Smooth muscle cell (in vitro differentiated cells): Measurements from ENCODE around the gene PLCB1. TPM values are rescaled to one million over a fixed set of nuclear protein-coding genes. Genes with fewer than 3 reads are reported as not detected.

Experiments used
- DNase-seq: peaks from one replicate; lab custom pipeline; 2025; ENCODE audit not compliant: unreplicated experiment; lab: John Stamatoyannopoulos, UW
- H2AFZ ChIP-seq: fragments of 200-600 bp; sonication (generic); 2 replicates; pipeline ENCODE4 v1.6.0; 2016; ENCODE audit warnings: antibody characterized with exemption, low read depth, mild to moderate bottlenecking
- H3F3A ChIP-seq: fragments of 200-600 bp; sonication (generic); 2 replicates; pipeline ENCODE4 v1.6.0; 2017; ENCODE audit warnings: antibody characterized with exemption, low read depth
- H3K27ac ChIP-seq: fragments of 200-600 bp; sonication (generic); 2 replicates; pipeline ENCODE4 v1.5.1; 2016; ENCODE audit warnings: low read depth, mild to moderate bottlenecking
- H3K27me3 ChIP-seq: fragments of 200-600 bp; sonication (generic); 2 replicates; pipeline ENCODE4 v1.6.1; 2016; ENCODE audit warnings: low read depth, mild to moderate bottlenecking
- H3K36me3 ChIP-seq: fragments of 200-600 bp; sonication (generic); 2 replicates; pipeline ENCODE4 v1.5.1; 2016; ENCODE audit warnings: low read depth
- H3K4me1 ChIP-seq: fragments of 200-600 bp; sonication (generic); 2 replicates; pipeline ENCODE4 v1.5.1; 2016; ENCODE audit warnings: low read depth
- H3K4me2 ChIP-seq: fragments of 200-600 bp; sonication (generic); 2 replicates; pipeline ENCODE4 v1.6.0; 2016; ENCODE audit warnings: mild to moderate bottlenecking
- H3K4me3 ChIP-seq: fragments of 200-600 bp; sonication (generic); 2 replicates; pipeline ENCODE4 v1.5.1; 2016; ENCODE audit warnings: mild to moderate bottlenecking
- H3K79me2 ChIP-seq: fragments of 200-600 bp; sonication (generic); 2 replicates; pipeline ENCODE4 v1.6.0; 2016; ENCODE audit warnings: low read depth, mild to moderate bottlenecking
- H3K9ac ChIP-seq: fragments of 200-600 bp; sonication (generic); 2 replicates; pipeline ENCODE4 v1.6.0; 2016; ENCODE audit warnings: low read depth
- H3K9me3 ChIP-seq: fragments of 200-600 bp; sonication (generic); replicated peaks from 2 replicates; pipeline ENCODE4 v1.5.1; 2016; ENCODE audit warnings: low read depth
- H4K20me1 ChIP-seq: fragments of 200-600 bp; sonication (generic); 2 replicates; pipeline ENCODE4 v1.6.0; 2016; ENCODE audit warnings: low read depth
- WGBS: methylation state at CpG from one replicate; pipeline ENCODE4 v1.1.7; 2016; ENCODE audit warnings: low lambda C conversion rate; 5-methylcytosine and 5-hydroxymethylcytosine counted together
- polyA plus RNA-seq: library from polyadenylated mRNA; unstranded; fragments of >200 nt; fragmentation: Nextera tagmentation; extraction: Ambion mirVana; gene quantifications from 2 replicates; pipeline ENCODE4 v1.2.1, GENCODE V29; 2016
- total RNA-seq: library from RNA; depleted of rRNA; stranded (reverse); fragments of >200 nt; gene quantifications from 2 replicates; pipeline ENCODE4 v1.2.3, GENCODE V29; 2014
- TF ChIP-seq, protein P1 (sequence below): fragments of 200-600 bp; sonication (generic); IDR thresholded peaks from 2 replicates; pipeline ENCODE4 v1.5.1; 2017; ENCODE audit warnings: borderline replicate concordance, mild to moderate bottlenecking, antibody characterized with exemption; ENCODE audit not compliant: insufficient read depth, poor library complexity, severe bottlenecking

PLCB1 gene
- total and polyA plus RNA-seq, 2 experiments from 2014 or later: 4.7 to 25.3 TPM

DNA sequence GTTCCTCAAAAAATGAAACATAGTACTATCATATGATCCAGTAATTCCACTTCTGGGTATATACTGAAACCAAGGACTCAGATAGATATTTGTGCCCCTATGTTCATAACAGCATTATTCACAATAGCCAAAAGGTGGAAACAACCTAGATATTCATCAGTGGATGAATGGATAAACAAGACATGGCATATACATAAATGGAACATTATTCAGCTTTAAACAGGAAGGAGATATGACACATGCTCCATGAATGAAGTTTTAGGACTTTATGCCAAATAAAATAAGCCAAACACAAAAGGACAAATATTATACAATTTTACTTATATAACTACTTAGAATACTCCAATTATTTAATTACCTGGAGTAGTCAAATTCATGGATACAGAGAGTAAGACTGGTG lies 16.4 kb downstream of the PLCB1 start:
- no peaks in the 10 kb centered on the region for H3F3A ChIP-seq
- H4K20me1 ChIP-seq: no peaks in the 10 kb centered on the region
- no peaks in the 10 kb centered on the region for H3K27me3 ChIP-seq
- no peaks in the 10 kb centered on the region for H3K79me2 ChIP-seq
- H2AFZ ChIP-seq: no peak overlapping the region
- DNase-seq: no peak
- TF ChIP-seq, protein P1, sequence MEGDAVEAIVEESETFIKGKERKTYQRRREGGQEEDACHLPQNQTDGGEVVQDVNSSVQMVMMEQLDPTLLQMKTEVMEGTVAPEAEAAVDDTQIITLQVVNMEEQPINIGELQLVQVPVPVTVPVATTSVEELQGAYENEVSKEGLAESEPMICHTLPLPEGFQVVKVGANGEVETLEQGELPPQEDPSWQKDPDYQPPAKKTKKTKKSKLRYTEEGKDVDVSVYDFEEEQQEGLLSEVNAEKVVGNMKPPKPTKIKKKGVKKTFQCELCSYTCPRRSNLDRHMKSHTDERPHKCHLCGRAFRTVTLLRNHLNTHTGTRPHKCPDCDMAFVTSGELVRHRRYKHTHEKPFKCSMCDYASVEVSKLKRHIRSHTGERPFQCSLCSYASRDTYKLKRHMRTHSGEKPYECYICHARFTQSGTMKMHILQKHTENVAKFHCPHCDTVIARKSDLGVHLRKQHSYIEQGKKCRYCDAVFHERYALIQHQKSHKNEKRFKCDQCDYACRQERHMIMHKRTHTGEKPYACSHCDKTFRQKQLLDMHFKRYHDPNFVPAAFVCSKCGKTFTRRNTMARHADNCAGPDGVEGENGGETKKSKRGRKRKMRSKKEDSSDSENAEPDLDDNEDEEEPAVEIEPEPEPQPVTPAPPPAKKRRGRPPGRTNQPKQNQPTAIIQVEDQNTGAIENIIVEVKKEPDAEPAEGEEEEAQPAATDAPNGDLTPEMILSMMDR: no peak
- H3K27ac ChIP-seq: no peak overlapping the region
- H3K4me3 ChIP-seq: no peak overlapping the region
- H3K4me1 ChIP-seq: no peaks in the 10 kb centered on the region
- no peaks in the 10 kb centered on the region for H3K36me3 ChIP-seq
- no peak overlapping the region for H3K4me2 ChIP-seq
- H3K9me3 ChIP-seq: no peaks in the 10 kb centered on the region
- H3K9ac ChIP-seq: no peak overlapping the region

DNA sequence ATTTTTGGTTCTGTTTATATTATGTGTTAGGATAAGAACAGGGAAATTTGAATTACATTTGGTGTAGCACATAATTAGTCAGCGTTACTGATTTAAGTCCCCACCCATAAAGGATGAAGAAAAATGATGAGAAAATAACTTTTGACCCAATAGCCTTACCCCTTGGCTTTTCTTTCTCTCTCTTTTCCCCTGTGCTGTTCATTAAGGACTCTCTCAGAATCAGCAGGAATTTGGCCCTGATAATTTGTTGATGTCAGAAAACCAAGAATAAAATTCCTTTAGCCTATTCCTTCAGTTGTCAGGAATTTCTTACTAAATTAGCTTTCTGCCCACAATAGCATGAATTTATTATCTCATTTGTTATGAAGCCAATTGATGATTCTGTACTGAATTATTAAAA lies 18.5 kb downstream of the PLCB1 start:
- no peaks in the 10 kb centered on the region for H3K27me3 ChIP-seq
- H3K79me2 ChIP-seq: no peaks in the 10 kb centered on the region
- no peaks in the 10 kb centered on the region for H4K20me1 ChIP-seq
- TF ChIP-seq, protein P1: no peak
- H3K4me1 ChIP-seq: no peaks in the 10 kb centered on the region
- H3F3A ChIP-seq: peaks cover 5% of the 10 kb centered on the region
- DNase-seq: no peak
- no peak overlapping the region for H3K4me3 ChIP-seq
- no peak overlapping the region for H3K9ac ChIP-seq
- WGBS: 95% methylated on average over 1 of the region's 1 CpG
- H3K36me3 ChIP-seq: no peaks in the 10 kb centered on the region
- no peak overlapping the region for H3K4me2 ChIP-seq
- no peaks in the 10 kb centered on the region for H3K9me3 ChIP-seq
- H3K27ac ChIP-seq: no peak overlapping the region
- H2AFZ ChIP-seq: no peak overlapping the region

DNA sequence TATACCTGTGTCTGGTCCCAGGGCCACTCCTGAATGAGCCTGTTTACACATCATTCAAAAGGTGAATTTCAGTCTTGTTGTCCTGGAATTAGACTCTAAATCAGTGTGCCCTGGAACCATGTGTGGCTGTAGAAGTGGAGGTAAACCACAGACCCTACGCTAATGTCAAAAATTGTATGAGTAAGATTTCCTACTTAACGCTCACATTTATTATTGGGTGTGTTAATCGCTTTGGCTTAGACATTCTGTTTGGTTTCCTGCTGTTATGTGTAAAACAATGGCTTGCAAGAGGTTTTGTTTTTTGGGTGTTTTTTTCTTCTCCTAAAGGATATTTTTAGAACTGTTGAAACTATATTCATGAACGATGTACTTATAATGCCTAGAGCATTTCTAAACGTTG lies 19.3 kb downstream of the PLCB1 start:
- H3K4me1 ChIP-seq: peaks cover 7% of the 10 kb centered on the region
- DNase-seq: no peak
- no peaks in the 10 kb centered on the region for H3K79me2 ChIP-seq
- no peak overlapping the region for H3K9ac ChIP-seq
- no peak overlapping the region for H2AFZ ChIP-seq
- no peak overlapping the region for H3K4me3 ChIP-seq
- no peak overlapping the region for H3K4me2 ChIP-seq
- no peaks in the 10 kb centered on the region for H4K20me1 ChIP-seq
- no peak overlapping the region for H3K27ac ChIP-seq
- peaks cover 5% of the 10 kb centered on the region for H3F3A ChIP-seq
- no peaks in the 10 kb centered on the region for H3K36me3 ChIP-seq
- TF ChIP-seq, protein P1: no peak
- WGBS: 86% methylated on average over 5 of the region's 5 CpGs
- H3K27me3 ChIP-seq: no peaks in the 10 kb centered on the region
- no peaks in the 10 kb centered on the region for H3K9me3 ChIP-seq

DNA sequence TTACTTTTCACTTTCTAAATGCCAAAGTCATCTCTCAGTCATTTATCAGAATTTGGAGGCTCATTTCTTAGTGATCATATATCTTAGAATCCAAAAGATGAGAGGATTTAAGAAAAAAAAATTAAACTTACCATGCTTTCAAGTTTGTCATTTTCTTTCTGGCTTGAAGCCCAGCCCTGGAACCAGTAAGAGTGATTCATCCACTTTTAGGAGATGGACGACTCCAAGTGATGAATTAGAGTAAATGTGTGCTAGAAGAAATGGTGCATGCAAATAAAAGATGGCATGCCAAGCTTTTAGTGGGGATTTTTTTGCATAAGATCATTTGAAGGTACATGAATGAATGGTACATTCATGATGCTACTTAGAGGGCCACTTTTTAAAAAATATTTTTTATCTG lies 20.1 kb downstream of the PLCB1 start:
- Histone ChIP-seq H3K27me3 (no peaks in the 10 kb centered on the region), H3K9me3 (no peaks in the 10 kb centered on the region), H3F3A (peaks cover 5% of the 10 kb centered on the region), H3K79me2 (no peaks in the 10 kb centered on the region), H3K4me1 (peaks cover 7% of the 10 kb centered on the region), H2AFZ (no peak overlapping the region), H3K9ac (no peak overlapping the region), H4K20me1 (no peaks in the 10 kb centered on the region), H3K36me3 (no peaks in the 10 kb centered on the region), H3K27ac (no peak overlapping the region), H3K4me2 (no peak overlapping the region), H3K4me3 (no peak overlapping the region)
- 11% methylated on average over 1 of the region's 1 CpG for WGBS
- TF ChIP-seq, protein P1: no peak
- no peak for DNase-seq
